GM12872 (cell line): ENCODE results near the gene DCAF8.

Experiments
- TF ChIP-seq, protein P1 (sequence below): IDR thresholded peaks from 3 replicates; pipeline ENCODE4 v1.5.1; 2011; ENCODE audit warnings: low read depth, mild to moderate bottlenecking, low read length, moderate library complexity; ENCODE audit not compliant: insufficient read depth

The DCAF8 gene

DNA sequence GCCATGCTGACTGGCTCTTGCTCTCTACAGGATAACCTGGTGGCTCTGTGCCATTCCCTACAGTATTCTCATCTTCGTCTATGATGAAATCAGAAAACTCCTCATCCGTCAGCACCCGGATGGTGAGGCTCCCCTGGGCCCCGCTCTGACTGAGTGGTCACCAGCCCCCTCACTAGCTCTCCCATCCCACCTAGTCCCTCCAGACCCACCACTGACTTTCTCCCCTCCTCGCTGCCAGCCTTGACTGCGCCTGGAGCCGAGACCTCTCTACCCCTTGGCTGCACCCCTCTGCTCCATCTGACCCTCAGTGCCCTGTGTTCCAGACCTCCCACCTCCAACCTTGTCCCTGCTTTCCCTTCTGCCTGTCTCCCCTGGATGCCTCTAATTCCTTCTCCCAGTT is 76.1 kb downstream of the DCAF8 start:
- TF ChIP-seq, protein P1, sequence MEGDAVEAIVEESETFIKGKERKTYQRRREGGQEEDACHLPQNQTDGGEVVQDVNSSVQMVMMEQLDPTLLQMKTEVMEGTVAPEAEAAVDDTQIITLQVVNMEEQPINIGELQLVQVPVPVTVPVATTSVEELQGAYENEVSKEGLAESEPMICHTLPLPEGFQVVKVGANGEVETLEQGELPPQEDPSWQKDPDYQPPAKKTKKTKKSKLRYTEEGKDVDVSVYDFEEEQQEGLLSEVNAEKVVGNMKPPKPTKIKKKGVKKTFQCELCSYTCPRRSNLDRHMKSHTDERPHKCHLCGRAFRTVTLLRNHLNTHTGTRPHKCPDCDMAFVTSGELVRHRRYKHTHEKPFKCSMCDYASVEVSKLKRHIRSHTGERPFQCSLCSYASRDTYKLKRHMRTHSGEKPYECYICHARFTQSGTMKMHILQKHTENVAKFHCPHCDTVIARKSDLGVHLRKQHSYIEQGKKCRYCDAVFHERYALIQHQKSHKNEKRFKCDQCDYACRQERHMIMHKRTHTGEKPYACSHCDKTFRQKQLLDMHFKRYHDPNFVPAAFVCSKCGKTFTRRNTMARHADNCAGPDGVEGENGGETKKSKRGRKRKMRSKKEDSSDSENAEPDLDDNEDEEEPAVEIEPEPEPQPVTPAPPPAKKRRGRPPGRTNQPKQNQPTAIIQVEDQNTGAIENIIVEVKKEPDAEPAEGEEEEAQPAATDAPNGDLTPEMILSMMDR = no peak

DNA sequence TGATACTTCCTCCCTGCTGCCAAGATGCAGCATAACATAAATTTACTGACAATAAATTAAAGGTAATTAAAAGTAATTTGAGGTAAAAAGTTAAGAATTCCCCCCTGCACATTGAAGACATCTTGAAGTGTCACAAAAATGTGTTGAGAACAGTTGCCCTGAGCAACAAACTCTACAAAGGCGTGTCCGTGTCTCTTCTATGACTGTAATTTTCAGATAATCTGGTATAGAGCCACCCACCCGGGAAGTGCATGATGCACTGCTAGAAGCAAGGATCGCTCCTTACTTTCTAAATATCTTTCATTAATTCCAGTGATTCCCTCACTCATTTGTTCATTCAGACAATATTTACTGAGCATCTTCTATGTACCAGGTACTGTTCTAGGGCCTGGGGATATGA is 83.0 kb downstream of the DCAF8 start:
- TF ChIP-seq, protein P1 = no peak

DNA sequence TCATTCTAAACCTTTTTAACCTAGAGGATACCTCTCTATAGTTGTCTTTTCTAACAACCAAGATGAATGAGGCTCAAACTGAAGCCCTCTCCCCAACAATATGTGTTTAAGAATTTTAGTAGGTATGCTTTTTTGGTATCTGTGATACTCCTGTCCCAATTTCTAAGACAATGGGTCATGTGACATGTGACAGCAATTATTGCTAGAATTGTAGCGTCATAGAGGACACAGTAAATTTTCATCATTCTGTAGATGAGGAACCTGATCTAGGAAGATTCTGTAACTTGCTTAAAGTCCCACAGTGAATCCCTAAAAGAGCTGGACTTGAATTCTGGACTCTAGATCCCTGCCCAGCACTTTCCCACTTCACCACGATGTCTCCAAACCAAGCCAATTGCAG is 83.6 kb downstream of the DCAF8 start:
- TF ChIP-seq, protein P1 = no peak

DNA sequence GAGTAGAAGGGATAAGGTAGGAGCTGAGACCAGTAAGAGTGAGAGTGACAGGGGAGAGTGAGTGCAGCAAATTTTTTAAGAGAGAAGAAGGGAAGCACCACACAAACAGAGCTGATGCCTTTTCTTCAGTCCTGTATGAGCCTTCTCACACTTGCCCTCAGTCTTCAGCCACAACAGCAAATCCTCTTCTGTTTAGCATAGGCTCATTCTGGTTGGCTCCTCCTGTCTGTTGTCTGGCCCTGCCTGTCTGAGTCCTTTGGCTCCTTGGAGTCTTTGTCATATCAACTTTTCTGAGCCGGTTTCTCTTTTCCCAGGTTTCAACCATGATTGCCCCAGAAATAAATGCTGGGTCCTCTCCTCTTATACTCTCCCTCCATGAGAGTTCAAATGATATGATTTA is 84.7 kb downstream of the DCAF8 start:
- TF ChIP-seq, protein P1 = no peak

DNA sequence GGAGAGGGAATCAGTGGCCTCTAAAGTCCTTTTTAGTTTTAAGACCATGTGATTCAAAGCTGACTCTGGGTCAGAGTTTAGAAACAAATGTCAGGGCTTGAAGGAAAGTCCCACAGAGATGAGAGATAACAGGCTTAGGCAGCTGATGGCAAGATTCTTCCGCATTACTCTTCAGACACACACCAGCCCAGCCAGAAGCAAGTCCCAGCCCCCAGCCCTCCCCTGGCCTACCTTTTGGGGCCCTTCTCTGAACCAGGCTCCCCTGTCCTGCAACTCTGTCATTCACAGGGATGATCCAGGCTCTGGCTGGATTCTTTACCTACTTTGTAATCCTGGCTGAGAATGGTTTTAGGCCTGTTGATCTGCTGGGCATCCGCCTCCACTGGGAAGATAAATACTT is 85.1 kb downstream of the DCAF8 start:
- TF ChIP-seq, protein P1 = no peak

DNA sequence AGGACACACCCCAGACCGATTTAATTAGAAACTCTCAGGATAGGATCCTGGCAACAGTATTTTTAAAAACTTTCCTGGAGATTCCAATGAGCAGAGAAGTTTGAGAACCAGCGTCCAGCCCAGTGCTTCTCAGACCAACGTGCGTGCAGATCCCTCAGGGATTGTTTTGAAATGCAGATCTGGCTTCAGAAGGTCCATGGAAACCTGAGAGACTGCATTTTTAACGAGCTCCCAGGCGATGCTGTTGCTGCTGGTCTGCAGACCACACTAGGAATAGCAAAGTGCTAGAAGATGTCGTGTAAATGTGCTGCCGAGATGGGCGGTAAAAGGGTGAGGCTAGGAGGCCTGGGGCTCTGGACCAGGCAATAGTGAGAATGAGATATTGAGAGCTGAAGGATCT is 90.4 kb downstream of the DCAF8 start:
- TF ChIP-seq, protein P1 = no peak

DNA sequence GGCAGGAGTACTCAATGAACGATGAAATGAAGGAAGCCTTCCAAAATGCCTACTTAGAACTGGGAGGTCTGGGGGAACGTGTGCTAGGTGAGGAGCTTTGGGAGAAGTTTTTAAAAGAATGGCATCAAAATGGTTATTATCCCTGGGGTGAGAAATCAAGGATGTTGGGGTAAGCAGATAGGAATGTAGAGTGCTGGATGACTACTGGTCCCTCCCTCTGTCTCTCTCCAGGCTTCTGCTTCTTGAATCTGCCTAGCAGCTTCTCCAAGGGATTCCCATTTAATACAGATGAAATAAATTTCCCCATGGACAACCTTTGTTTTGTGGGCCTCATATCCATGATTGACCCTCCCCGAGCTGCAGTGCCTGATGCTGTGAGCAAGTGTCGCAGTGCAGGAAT is 91.0 kb downstream of the DCAF8 start:
- TF ChIP-seq, protein P1 = no peak
